ENCODE results near the gene WDR33.

DNA sequence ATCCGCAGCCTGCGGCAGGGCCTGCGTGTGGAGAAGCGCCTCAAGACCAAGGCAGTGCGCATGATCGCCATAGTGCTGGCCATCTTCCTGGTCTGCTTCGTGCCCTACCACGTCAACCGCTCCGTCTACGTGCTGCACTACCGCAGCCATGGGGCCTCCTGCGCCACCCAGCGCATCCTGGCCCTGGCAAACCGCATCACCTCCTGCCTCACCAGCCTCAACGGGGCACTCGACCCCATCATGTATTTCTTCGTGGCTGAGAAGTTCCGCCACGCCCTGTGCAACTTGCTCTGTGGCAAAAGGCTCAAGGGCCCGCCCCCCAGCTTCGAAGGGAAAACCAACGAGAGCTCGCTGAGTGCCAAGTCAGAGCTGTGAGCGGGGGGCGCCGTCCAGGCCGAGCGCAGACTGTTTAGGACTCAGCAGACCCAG, 159.6 kb downstream of the WDR33 start:
- no peak for TF ChIP-seq POLR2A (IDR thresholded peaks at IDR 0.05; ENCODE audit: low read depth, low read length)
- TF ChIP-seq POLR2AphosphoS5 (IDR thresholded peaks at IDR 0.05; ENCODE audit: low read depth, low read length) = no peak
